Stimulated activated CD4-positive, alpha-beta T cell treated with anti-CD3 and anti-CD28 coated beads, Interleukin-4, amount 100 ng/mL, for 1 hour (primary cell): ENCODE measurements around the gene NEUROD4.
A peak's percentile ranks its signal among the peaks of the same experiment; 100 is the strongest.

Experiments used
- DNase-seq: peaks from one replicate; pipeline ENCODE4 v3.0.0-alpha.2; 2020

The NEUROD4 gene

GRCh38 chr12:54998958-54999510 is 20.7 kb upstream of the NEUROD4 start:
- no peak for DNase-seq

DNA sequence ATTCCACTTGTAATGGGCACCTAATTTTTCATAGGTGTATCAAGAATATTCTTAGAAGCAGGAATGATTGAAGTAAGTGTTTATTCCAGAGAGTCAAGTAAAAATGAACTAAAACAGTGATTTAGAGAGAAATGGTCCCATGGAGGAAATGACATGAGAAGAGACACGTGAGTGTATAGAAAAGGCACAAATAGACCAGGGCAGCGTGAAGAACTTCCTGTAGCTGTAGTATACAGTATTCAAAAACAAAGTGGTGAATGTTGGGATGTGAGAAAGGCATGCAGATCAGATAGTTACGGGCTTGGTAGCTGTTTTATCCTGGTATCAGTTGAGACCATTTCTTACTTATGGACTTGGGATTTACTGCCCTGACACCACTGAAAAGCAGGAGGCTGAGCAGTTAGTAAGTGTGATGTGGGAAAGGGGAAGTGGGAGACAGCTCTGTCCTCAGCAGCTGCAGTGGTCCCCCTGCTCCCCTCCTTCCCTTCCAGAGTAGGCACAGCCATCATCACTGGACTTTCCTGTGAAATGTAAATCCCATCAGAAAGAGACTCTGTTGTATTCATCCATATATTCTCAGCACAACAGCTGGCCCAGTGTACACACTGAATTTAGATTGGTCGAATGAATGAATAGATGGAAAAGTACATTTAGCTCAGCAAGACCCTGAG is 18.4 kb upstream of the NEUROD4 start:
- no peak for DNase-seq

- DNase-seq = no peak
Measured at GRCh38 chr12:55002355-55002754, 17.4 kb upstream of the NEUROD4 start.

- DNase-seq = no peak
Measured at GRCh38 chr12:55008944-55009585, 10.7 kb upstream of the NEUROD4 start.

- no peak for DNase-seq
Measured at GRCh38 chr12:55017416-55017925, 2.3 kb upstream of the NEUROD4 start.

DNA sequence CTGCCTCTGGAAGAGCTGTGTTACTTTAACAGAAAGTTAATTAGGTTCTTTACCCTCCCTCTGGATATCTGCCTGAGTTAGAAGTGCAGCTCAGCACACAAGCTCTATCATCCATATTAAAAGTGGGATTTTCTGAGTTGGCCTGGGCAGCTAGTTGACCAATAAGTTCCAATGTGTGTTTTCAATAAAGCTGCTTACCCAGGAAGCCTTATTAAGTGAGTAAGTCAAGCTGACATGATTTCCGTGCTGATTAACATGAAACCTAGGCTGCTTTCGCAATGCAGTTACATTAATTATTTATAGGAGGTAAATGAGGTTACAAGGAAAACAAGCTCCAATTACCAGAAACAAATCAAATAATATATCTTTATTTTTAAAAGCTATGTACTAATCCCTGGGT is 4.8 kb downstream of the NEUROD4 start:
- no peak for DNase-seq

DNA sequence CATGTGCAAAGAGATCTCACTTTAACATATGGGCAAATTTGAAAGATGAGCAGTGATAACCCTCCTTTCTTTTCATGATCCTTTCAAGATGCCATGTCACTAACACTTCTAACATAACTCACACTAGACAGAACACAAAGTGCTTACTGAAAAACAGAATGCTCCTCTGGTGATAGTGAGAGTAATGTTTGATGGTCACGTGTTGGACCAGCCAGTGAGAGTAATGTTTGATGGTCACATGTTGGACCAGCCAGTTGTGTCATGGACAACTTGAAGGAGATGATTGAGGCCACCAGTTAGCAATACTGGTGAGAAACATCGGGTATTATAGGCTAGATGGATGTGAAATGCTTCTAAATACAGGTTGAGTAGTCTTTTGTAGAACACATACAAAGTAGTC is 5.7 kb downstream of the NEUROD4 start:
- no peak for DNase-seq

- DNase-seq = no peak
Measured at GRCh38 chr12:55034218-55034617, 14.4 kb downstream of the NEUROD4 start.

- DNase-seq = no peak
Measured at GRCh38 chr12:55036326-55037115, 16.7 kb downstream of the NEUROD4 start.

- DNase-seq = no peak
Measured at GRCh38 chr12:55037351-55037987, 17.7 kb downstream of the NEUROD4 start.

DNA sequence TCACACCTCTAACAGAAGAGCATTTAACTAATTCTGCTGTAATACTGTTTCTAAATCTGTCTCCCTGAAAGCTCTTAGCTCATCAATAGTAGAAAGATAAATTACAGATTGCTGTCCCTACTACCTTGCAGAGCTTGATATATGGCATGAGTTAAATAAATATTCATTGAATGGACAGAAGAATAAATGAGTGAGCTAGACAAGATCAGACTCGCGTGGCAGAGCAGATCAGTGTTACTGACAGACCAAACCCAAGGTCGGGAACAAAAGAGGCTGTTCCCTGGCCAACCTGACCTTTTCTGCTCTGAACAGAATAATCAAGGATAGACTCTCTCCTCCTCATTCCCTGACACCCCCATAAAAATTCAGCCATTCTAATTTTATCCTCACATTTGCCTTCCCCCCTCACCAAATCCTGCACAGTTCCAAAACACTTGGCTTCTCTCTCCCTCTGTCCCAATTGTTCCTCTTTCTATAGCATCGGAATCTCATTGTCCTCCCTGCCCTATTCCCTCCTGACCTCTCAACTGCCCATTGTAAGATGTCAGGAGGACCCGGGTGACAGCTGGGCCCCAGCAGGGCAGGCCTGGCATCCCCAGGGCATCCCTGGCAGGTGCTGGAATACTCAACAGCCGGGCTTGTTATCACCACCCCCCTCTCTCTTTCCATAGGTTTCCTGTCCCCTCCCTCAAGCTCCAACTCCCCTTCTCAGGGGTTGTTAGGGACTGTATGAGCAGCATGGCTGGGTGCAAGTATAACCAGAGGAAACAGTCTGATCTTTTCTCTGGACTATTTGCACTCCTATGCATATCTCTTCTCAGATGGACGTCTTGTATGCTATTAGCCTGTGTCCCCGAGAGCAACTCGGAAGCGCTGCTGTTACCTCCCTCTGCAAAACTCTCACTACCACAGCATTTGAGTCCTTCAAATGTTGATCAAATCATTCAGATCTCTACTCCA is 19.9 kb downstream of the NEUROD4 start:
- DNase-seq = no peak

GRCh38 chr12:55041345-55042055 is 21.7 kb downstream of the NEUROD4 start:
- no peak for DNase-seq

GRCh38 chr12:55043542-55043941 is 23.8 kb downstream of the NEUROD4 start:
- no peak for DNase-seq

DNA sequence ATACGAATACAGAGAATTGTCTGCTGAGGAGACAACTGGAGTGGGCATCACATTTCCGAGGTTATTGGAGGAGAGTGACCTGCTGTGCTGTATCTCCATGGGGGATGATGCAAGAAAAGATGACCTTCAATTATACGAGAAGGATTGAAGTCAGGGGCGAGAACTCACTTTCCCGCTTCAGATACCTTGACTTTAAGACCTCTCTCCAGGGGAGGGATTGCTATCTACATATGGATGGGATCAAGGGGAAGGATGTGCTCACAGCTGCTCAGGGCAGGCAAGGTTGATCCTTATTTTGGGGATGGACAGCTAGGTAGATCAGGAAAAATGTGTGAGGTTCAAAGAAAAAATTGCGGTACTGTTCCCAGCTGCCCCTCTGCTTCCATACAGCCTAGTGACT is 24.4 kb downstream of the NEUROD4 start:
- DNase-seq = no peak

- DNase-seq = no peak
Measured at GRCh38 chr12:55049676-55050075, 29.9 kb downstream of the NEUROD4 start.

GRCh38 chr12:55051197-55051947 is 31.6 kb downstream of the NEUROD4 start:
- no peak for DNase-seq

- DNase-seq = no peak
Measured at GRCh38 chr12:55057481-55057880, 37.7 kb downstream of the NEUROD4 start.

- no peak for DNase-seq
Measured at GRCh38 chr12:55058082-55058481, 38.3 kb downstream of the NEUROD4 start.

DNA sequence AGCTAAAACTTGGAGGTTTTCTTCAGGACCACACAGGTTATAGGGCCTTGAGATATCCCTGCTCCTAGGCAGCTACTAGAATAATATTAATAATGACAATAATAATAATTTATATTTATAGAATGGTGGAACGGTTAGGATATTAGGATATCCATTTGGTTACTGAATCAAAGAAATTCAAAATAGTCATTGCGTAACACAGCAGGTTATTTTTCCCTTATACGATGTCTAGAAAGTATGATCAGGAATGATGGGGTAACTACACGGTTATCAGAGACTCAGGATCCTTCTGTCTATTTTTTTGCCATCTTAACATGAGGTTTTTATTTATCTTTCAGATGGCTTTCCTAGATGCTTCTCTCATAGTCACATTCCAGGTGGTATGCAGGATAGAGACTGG is 39.0 kb downstream of the NEUROD4 start:
- no peak for DNase-seq

DNA sequence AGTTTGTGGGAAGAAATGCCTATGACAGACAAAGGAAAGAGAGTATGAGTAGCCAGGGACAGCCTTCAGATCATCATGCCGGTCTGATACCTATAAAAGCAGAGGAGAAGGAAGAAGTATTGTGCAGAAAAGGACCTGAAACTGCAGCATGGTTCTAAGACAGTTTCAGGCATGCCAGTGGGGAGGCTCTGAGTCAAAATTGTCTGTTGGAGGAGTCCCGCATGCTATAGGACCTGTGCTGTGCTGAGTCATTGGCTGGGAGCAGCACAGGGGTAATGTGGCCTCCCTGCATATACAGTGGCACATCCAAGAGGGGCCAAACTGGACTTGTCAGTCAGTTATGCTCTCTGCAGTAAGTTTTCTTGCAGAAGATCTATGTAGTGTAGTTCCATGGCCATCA is 40.7 kb downstream of the NEUROD4 start:
- peak; percentile 24 for DNase-seq
